ENCODE results near the gene NOX3. TPM values are rescaled to one million over a fixed set of nuclear protein-coding genes. Genes with fewer than 3 reads are reported as not detected.
A peak's percentile ranks its signal among the peaks of the same experiment; 100 is the strongest.

The NOX3 gene
- total RNA-seq, 1 donor from 2014 or later, result not detected

- Histone ChIP-seq H3K4me3 (peak overlapping the region; percentile 7 to 18), H3K27ac (peak overlapping the region; percentile 18), H3K4me1 (peaks cover 15% of the 10 kb centered on the region), H3K27me3 (no peaks in the 10 kb centered on the region), H3K9me3 (no peaks in the 10 kb centered on the region), H3K36me3 (no peaks in the 10 kb centered on the region)
- DNase-seq (ENCODE audit: extremely low spot score in 2 of 2), result no peak
- no peak for TF ChIP-seq CTCF (IDR thresholded peaks at IDR 0.05)
- no peak for TF ChIP-seq POLR2A (IDR thresholded peaks at IDR 0.05)
- TF ChIP-seq POLR2AphosphoS5 (IDR thresholded peaks at IDR 0.05; ENCODE audit: insufficient read depth in 1 of 2, low read depth in 1 of 2), result no peak
- intact Hi-C loops (cut with DNase I), result no loop called here
These were observed 37.5 kb downstream of the NOX3 start for GRCh38 chr6:155418017-155418761.

- intact Hi-C loops (cut with DNase I), result no loop called here
- peak overlapping the region; percentile 18 for H3K27ac ChIP-seq
These were observed 38.2 kb downstream of the NOX3 start for GRCh38 chr6:155417454-155417853.

GRCh38 chr6:155415953-155416352 is 39.7 kb downstream of the NOX3 start:
- Histone ChIP-seq H3K36me3 (no peaks in the 10 kb centered on the region), H3K27ac (no peak overlapping the region), H3K4me1 (peaks cover 15% of the 10 kb centered on the region), H3K27me3 (no peaks in the 10 kb centered on the region), H3K4me3 (no peak overlapping the region), H3K9me3 (no peaks in the 10 kb centered on the region)
- DNase-seq (ENCODE audit: extremely low spot score in 2 of 2), result no peak
- no peak for TF ChIP-seq CTCF (IDR thresholded peaks at IDR 0.05)
- no peak for TF ChIP-seq POLR2A (IDR thresholded peaks at IDR 0.05)
- no peak for TF ChIP-seq POLR2AphosphoS5 (IDR thresholded peaks at IDR 0.05; ENCODE audit: insufficient read depth in 1 of 2, low read depth in 1 of 2)
- intact Hi-C loops (cut with DNase I), result no loop called here

More at GRCh38 chr6:155417454-155417853, 38.2 kb downstream of the NOX3 start:
- no peaks in the 10 kb centered on the region for H3K9me3 ChIP-seq
- DNase-seq (ENCODE audit: extremely low spot score in 2 of 2), result no peak
- no peaks in the 10 kb centered on the region for H3K36me3 ChIP-seq
- no peak for TF ChIP-seq POLR2AphosphoS5 (IDR thresholded peaks at IDR 0.05; ENCODE audit: insufficient read depth in 1 of 2, low read depth in 1 of 2)
- TF ChIP-seq POLR2A (IDR thresholded peaks at IDR 0.05), result no peak
- no peak for TF ChIP-seq CTCF (IDR thresholded peaks at IDR 0.05)
- no peaks in the 10 kb centered on the region for H3K27me3 ChIP-seq
- H3K4me3 ChIP-seq, result peak overlapping the region in 1 of 2 donors; percentile 18
- peaks cover 15% of the 10 kb centered on the region for H3K4me1 ChIP-seq

- intact Hi-C loops (cut with DNase I), result no loop called here
These were observed 41.6 kb downstream of the NOX3 start for GRCh38 chr6:155414049-155414448.

More at GRCh38 chr6:155414049-155414448, 41.6 kb downstream of the NOX3 start:
- Histone ChIP-seq H3K27me3 (no peaks in the 10 kb centered on the region), H3K4me3 (no peak overlapping the region), H3K36me3 (no peaks in the 10 kb centered on the region), H3K4me1 (peaks cover 15% of the 10 kb centered on the region), H3K27ac (no peak overlapping the region), H3K9me3 (no peaks in the 10 kb centered on the region)
- TF ChIP-seq POLR2A (IDR thresholded peaks at IDR 0.05) (no peak), CTCF (IDR thresholded peaks at IDR 0.05) (no peak), POLR2AphosphoS5 (IDR thresholded peaks at IDR 0.05; ENCODE audit: insufficient read depth in 1 of 2, low read depth in 1 of 2) (no peak)
- DNase-seq (ENCODE audit: extremely low spot score in 2 of 2), result no peak

Data from vagina (tissue), 2 donors.